Endothelial cell of umbilical vein (primary cell): ENCODE data around the gene DENND5A. TPM values are rescaled to one million over a fixed set of nuclear protein-coding genes. Genes with fewer than 3 reads are reported as not detected.

Experiments used
- BruUV-seq: library from RNA; stranded (reverse); fragments of 400-500 nt; replicated peaks from 2 replicates; lab custom pipeline; 2021; lab: Mats Ljungman, UMichigan
- CTCF ChIA-PET: fragments of 300-600, 350-600 bp; sonication (Branson Sonifier 250); formaldehyde crosslinking; loops from one replicate; lab custom pipeline; 2021; ENCODE audit warnings: antibody characterized with exemption, inconsistent platforms; lab: Charles Lee
- POLR2A ChIA-PET: fragments of 300-600, 350-600 bp; sonication (Branson Sonifier 250); formaldehyde crosslinking; loops from one replicate; lab custom pipeline; 2021; ENCODE audit warnings: antibody characterized with exemption, inconsistent platforms; lab: Charles Lee
- DNase-seq: peaks from one replicate; pipeline ENCODE4 v3.0.0-alpha.2; 2011; ENCODE audit warnings: low read depth, low spot score
- FAIRE-seq: peaks from 2 replicates; lab custom pipeline; 2011; peaks lifted over from hg19 to GRCh38; lab: Jason Lieb, UNC
- H2AFZ ChIP-seq: 2 replicates; pipeline ENCODE4 v1.6.0; 2012; ENCODE audit warnings: low read depth, low read length, control low read depth, inconsistent platforms
- H3K27ac ChIP-seq: 2 replicates; pipeline ENCODE4 v1.5.1; 2011; ENCODE audit warnings: low read depth, mild to moderate bottlenecking, control low read depth, low read length, moderate library complexity; ENCODE audit not compliant: insufficient read depth
- H3K27me3 ChIP-seq, 2 experiments: 2 replicates each; pipeline versions ENCODE4 v1.6.0 to v1.6.1; 2011; ENCODE audit warnings: low read length in 2 of 2, mixed read lengths in 1 of 2; ENCODE audit not compliant: control insufficient read depth in 2 of 2, insufficient read depth in 2 of 2
- H3K36me3 ChIP-seq, 2 experiments: 2 replicates in 1 of 2; 3 replicates in 1 of 2; pipeline ENCODE4 v1.5.1; 2011; ENCODE audit warnings: low read length in 2 of 2, mild to moderate bottlenecking in 1 of 2, moderate library complexity in 1 of 2; ENCODE audit not compliant: control insufficient read depth in 2 of 2, insufficient read depth in 2 of 2; ENCODE audit errors: extremely low read depth in 1 of 2
- H3K4me1 ChIP-seq: 3 replicates; pipeline ENCODE4 v1.5.1; 2011; ENCODE audit warnings: mild to moderate bottlenecking, low read length; ENCODE audit not compliant: control insufficient read depth, insufficient read depth; ENCODE audit errors: extremely low read depth
- H3K4me2 ChIP-seq: 2 replicates; pipeline ENCODE4 v1.6.1; 2011; ENCODE audit warnings: low read length, control low read depth, mixed read lengths; ENCODE audit not compliant: insufficient read depth
- H3K4me3 ChIP-seq, 3 experiments: fragments of 200-600 bp in 1 of 3; sonication (generic), shearing (Covaris generic) in 1 of 3; replicated peaks in 1 of 3; 2 replicates each; pipeline ENCODE4 v1.5.1; 2011 to 2016; ENCODE audit warnings: control low read depth in 3 of 3, low read length in 3 of 3, mild to moderate bottlenecking in 2 of 3, inconsistent platforms in 1 of 3, low read depth in 1 of 3, moderate library complexity in 1 of 3; ENCODE audit not compliant: insufficient read depth in 1 of 3
- H3K79me2 ChIP-seq: 2 replicates; pipeline ENCODE4 v1.6.0; 2012; ENCODE audit warnings: low read length, inconsistent platforms; ENCODE audit not compliant: control insufficient read depth, insufficient read depth
- H3K9ac ChIP-seq: replicated peaks from 2 replicates; pipeline ENCODE3; 2011; ENCODE audit warnings: low read length, control low read depth; ENCODE audit not compliant: insufficient read depth; ENCODE audit errors: extremely low read depth
- H3K9me1 ChIP-seq: replicated peaks from 3 replicates; pipeline ENCODE4 v1.6.0; 2011; ENCODE audit warnings: mild to moderate bottlenecking, low read length; ENCODE audit not compliant: control insufficient read depth, insufficient read depth; ENCODE audit errors: extremely low read depth
- H3K9me3 ChIP-seq: replicated peaks from 2 replicates; pipeline ENCODE4 v1.5.1; 2012; ENCODE audit warnings: low read length, inconsistent platforms; ENCODE audit not compliant: control insufficient read depth, insufficient read depth
- H4K20me1 ChIP-seq: replicated peaks from 2 replicates; pipeline ENCODE3; 2011; ENCODE audit warnings: mild to moderate bottlenecking, low read length; ENCODE audit not compliant: control insufficient read depth, insufficient read depth; ENCODE audit errors: extremely low read depth
- EZH2 ChIP-seq: IDR thresholded peaks from 2 replicates; pipeline ENCODE4 v1.6.1; 2012; ENCODE audit warnings: borderline replicate concordance, low read depth, mild to moderate bottlenecking, moderate library complexity, low read length, inconsistent platforms; ENCODE audit not compliant: severe bottlenecking
- FOS ChIP-seq: IDR thresholded peaks from 2 replicates; pipeline ENCODE4 v1.6.1; 2011; ENCODE audit warnings: mild to moderate bottlenecking, low read length, moderate library complexity, borderline replicate concordance; ENCODE audit not compliant: insufficient read depth
- GATA2 ChIP-seq: IDR thresholded peaks from 2 replicates; pipeline ENCODE4 v1.7.0; 2011; ENCODE audit warnings: low read depth, mild to moderate bottlenecking, moderate library complexity, mixed read lengths, low read length; ENCODE audit not compliant: insufficient read length, insufficient read depth
- JUN ChIP-seq: IDR thresholded peaks from 2 replicates; pipeline ENCODE4 v1.6.1; 2011; ENCODE audit warnings: borderline replicate concordance, low read depth; ENCODE audit not compliant: insufficient read length, insufficient read depth
- MYC ChIP-seq: IDR thresholded peaks from one replicate; pipeline ENCODE4 v1.6.1; 2011; ENCODE audit warnings: mild to moderate bottlenecking, low read depth, low read length
- POLR2A ChIP-seq: IDR thresholded peaks from 2 replicates; pipeline ENCODE4 v1.6.1; 2012; ENCODE audit warnings: low read depth, mild to moderate bottlenecking, control low read depth, low read length
- dilution Hi-C: fragments of 300-500 bp; cut with MboI; formaldehyde crosslinking; loops from one replicate; pipeline ENCODE4 v1.15.0; 2019; ENCODE audit warnings: low sequenced_read_pairs; ENCODE audit not compliant: extremely low pct_ligation_motif_present
- intact Hi-C: fragments of 100-400 bp; cut with micrococcal nuclease; formaldehyde crosslinking; loops from one replicate; pipeline ENCODE4 v1.10.0; 2022
- polyA plus RNA-seq, 4 experiments: library from polyadenylated mRNA; depleted of rRNA in 3 of 4; stranded (reverse) in 3 of 4; unstranded in 1 of 4; fragments of >200 nt; gene quantifications; 2 replicates each; pipeline versions ENCODE4 v1.2.1 to v1.2.3, GENCODE V29; 2011 to 2012; ENCODE audit warnings: missing spikeins in 1 of 4
- total RNA-seq: library from RNA; stranded (reverse); gene quantifications from 2 replicates; pipeline ENCODE4 v1.2.3, GENCODE V29; 2021
- TF ChIP-seq, protein P1 (sequence below): IDR thresholded peaks from 2 replicates; pipeline ENCODE4 v1.6.1; 2011; ENCODE audit not compliant: insufficient read depth, insufficient read length
- TF ChIP-seq, protein P2 (sequence below), 2 donors: IDR thresholded peaks; 1 replicate in 1 of 2; 2 replicates in 1 of 2; pipeline ENCODE4 v1.5.1; 2011; ENCODE audit warnings: low read length in 2 of 2, mild to moderate bottlenecking in 2 of 2, moderate library complexity in 2 of 2, control low read depth in 1 of 2, inconsistent platforms in 1 of 2, low read depth in 1 of 2; ENCODE audit not compliant: insufficient read depth in 1 of 2; ENCODE audit errors: extremely low read depth in 1 of 2

DENND5A gene
- total and polyA plus RNA-seq, 2 donors (not counting 3 experiments of a cell fraction or from before 2014, with no cell fraction given): 116 to 220 TPM

DNA sequence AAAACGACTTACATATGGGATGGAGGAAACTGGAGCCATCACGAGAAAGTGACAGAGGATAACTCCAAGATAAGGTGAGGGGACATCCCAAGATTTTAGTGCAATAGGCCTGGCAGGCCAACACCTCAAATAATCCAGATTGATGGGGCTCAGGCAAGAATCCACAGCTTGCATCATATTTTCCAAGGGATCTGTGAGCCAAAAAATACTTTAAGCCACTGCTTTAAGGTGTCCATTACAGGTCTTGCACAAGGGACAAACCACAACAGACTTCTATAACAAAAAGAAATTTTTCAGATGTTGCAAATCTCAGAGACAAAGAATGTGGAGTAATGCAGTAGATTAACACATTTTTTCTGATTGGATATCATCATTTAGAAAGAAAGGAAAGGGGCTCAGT, 45.6 kb downstream of the DENND5A start:
- H3K27ac ChIP-seq: no peak overlapping the region
- no peak for DNase-seq
- POLR2A ChIA-PET: no interaction called here
- H3K4me1 ChIP-seq: peaks cover 3% of the 10 kb centered on the region
- intact Hi-C loops (no loop called here), dilution Hi-C loops (no loop called here)
- FAIRE-seq: no peak
- no peak for TF ChIP-seq EZH2
- TF ChIP-seq MYC: no peak
- TF ChIP-seq, protein P1, sequence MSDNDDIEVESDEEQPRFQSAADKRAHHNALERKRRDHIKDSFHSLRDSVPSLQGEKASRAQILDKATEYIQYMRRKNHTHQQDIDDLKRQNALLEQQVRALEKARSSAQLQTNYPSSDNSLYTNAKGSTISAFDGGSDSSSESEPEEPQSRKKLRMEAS: no peak
- no peak for TF ChIP-seq GATA2
- no peak for TF ChIP-seq POLR2A
- no peak for TF ChIP-seq FOS
- TF ChIP-seq, protein P2, sequence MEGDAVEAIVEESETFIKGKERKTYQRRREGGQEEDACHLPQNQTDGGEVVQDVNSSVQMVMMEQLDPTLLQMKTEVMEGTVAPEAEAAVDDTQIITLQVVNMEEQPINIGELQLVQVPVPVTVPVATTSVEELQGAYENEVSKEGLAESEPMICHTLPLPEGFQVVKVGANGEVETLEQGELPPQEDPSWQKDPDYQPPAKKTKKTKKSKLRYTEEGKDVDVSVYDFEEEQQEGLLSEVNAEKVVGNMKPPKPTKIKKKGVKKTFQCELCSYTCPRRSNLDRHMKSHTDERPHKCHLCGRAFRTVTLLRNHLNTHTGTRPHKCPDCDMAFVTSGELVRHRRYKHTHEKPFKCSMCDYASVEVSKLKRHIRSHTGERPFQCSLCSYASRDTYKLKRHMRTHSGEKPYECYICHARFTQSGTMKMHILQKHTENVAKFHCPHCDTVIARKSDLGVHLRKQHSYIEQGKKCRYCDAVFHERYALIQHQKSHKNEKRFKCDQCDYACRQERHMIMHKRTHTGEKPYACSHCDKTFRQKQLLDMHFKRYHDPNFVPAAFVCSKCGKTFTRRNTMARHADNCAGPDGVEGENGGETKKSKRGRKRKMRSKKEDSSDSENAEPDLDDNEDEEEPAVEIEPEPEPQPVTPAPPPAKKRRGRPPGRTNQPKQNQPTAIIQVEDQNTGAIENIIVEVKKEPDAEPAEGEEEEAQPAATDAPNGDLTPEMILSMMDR (IDR thresholded peaks at IDR 0.05; ENCODE audit: extremely low read depth in 1 of 2, insufficient read depth in 1 of 2, low read depth in 1 of 2, low read length in 2 of 2): no peak
- no peak for TF ChIP-seq JUN
- no peaks in the 10 kb centered on the region for H3K9me3 ChIP-seq
- no peak overlapping the region for H3K4me2 ChIP-seq
- no peak overlapping the region for H3K4me3 ChIP-seq
- H3K27me3 ChIP-seq: no peaks in the 10 kb centered on the region
- H2AFZ ChIP-seq: no peak overlapping the region
- no peaks in the 10 kb centered on the region for H3K9me1 ChIP-seq
- no TSS peak for BruUV-seq
- CTCF ChIA-PET: no interaction called here
- H3K9ac ChIP-seq: no peak overlapping the region
- H3K36me3 ChIP-seq: no peaks in the 10 kb centered on the region
- H4K20me1 ChIP-seq: peaks cover 9% of the 10 kb centered on the region
- peaks cover 86% of the 10 kb centered on the region for H3K79me2 ChIP-seq
